WTC11 (cell line): ENCODE results near the gene ZNF177. TPM values are rescaled to one million over a fixed set of nuclear protein-coding genes. Genes with fewer than 3 reads are reported as not detected.

Experiments used
- ATAC-seq: fragments of 200-7000 bp; cut with Tn5 transposase; 2 replicates; pipeline ENCODE4 v1.10.0; 2021; ENCODE audit warnings: mild to moderate bottlenecking, moderate library complexity
- CTCF ChIA-PET: fragments of 300-600 bp; sonication (Branson Sonifier 250); formaldehyde crosslinking; loops from one replicate; lab custom pipeline; 2021; ENCODE audit warnings: antibody characterized with exemption; lab: Charles Lee
- POLR2A ChIA-PET: fragments of 350-600 bp; sonication (Branson Sonifier 250); formaldehyde crosslinking; loops from one replicate; lab custom pipeline; 2021; ENCODE audit warnings: antibody characterized with exemption; lab: Charles Lee
- DNase-seq: peaks from one replicate; pipeline ENCODE4 v3.0.0; 2021; ENCODE audit warnings: low spot score
- H3K27ac Mint-ChIP-seq: 2 replicates; pipeline ENCODE4 v1.8.0; 2021; ENCODE audit warnings: mixed read lengths
- H3K27me3 Mint-ChIP-seq: 2 replicates; pipeline ENCODE4 v1.8.0; 2021; ENCODE audit warnings: low read depth, mild to moderate bottlenecking, moderate library complexity, mixed read lengths
- H3K36me3 Mint-ChIP-seq: 2 replicates; pipeline ENCODE4 v1.8.0; 2021; ENCODE audit warnings: mixed read lengths
- H3K4me1 Mint-ChIP-seq: 2 replicates; pipeline ENCODE4 v1.8.0; 2022; ENCODE audit warnings: mixed read lengths
- H3K4me3 Mint-ChIP-seq: 2 replicates; pipeline ENCODE4 v1.8.0; 2021; ENCODE audit warnings: mild to moderate bottlenecking, moderate library complexity, mixed read lengths
- H3K9me3 Mint-ChIP-seq: 2 replicates; pipeline ENCODE4 v1.8.0; 2021; ENCODE audit warnings: mixed read lengths
- AR ChIP-seq: fragments of 250-450 bp; sonication (Bioruptor Pico); IDR thresholded peaks from 2 replicates; pipeline ENCODE4 v1.9.0; 2021; ENCODE audit warnings: mild to moderate bottlenecking
- CBFB ChIP-seq: sonication (generic); formaldehyde crosslinking; IDR thresholded peaks from 2 replicates; pipeline ENCODE4 v1.8.1; 2022; ENCODE audit warnings: mild to moderate bottlenecking, low read depth, missing genetic modification reagents
- ELF4 ChIP-seq: sonication (generic); formaldehyde crosslinking; IDR thresholded peaks from 2 replicates; pipeline ENCODE4 v1.8.1; 2022; ENCODE audit warnings: low read depth, mild to moderate bottlenecking, moderate library complexity, missing genetic modification reagents
- EMX1 ChIP-seq: fragments of 250-450 bp; sonication (Bioruptor Pico); IDR thresholded peaks from 2 replicates; pipeline ENCODE4 v1.8.0; 2021; ENCODE audit warnings: mild to moderate bottlenecking
- GABPB1 ChIP-seq: sonication (generic); formaldehyde crosslinking; IDR thresholded peaks from 2 replicates; pipeline ENCODE4 v1.8.1; 2023; ENCODE audit warnings: mild to moderate bottlenecking, missing genetic modification reagents
- GTF2I ChIP-seq: fragments of 250-450 bp; sonication (Bioruptor Pico); conservative IDR thresholded peaks from 2 replicates; pipeline ENCODE4 v1.4.0; 2021; ENCODE audit warnings: mild to moderate bottlenecking
- HMGXB4 ChIP-seq: sonication (generic); formaldehyde crosslinking; IDR thresholded peaks from 2 replicates; pipeline ENCODE4 v1.8.1; 2023; ENCODE audit warnings: mild to moderate bottlenecking, moderate library complexity, missing genetic modification reagents
- KAT7 ChIP-seq: sonication (generic); formaldehyde crosslinking; IDR thresholded peaks from 2 replicates; pipeline ENCODE4 v1.8.1; 2023; ENCODE audit warnings: missing genetic modification reagents, mild to moderate bottlenecking, borderline replicate concordance
- OVOL2 ChIP-seq: fragments of 250-450 bp; sonication (Bioruptor Pico); IDR thresholded peaks from 2 replicates; pipeline ENCODE4 v1.9.0; 2021; ENCODE audit warnings: mild to moderate bottlenecking, borderline replicate concordance
- PRRX2 ChIP-seq: fragments of 250-450 bp; sonication (Bioruptor Pico); IDR thresholded peaks from 2 replicates; pipeline ENCODE4 v1.8.0; 2021; ENCODE audit warnings: mild to moderate bottlenecking
- SOX15 ChIP-seq: fragments of 250-450 bp; sonication (Bioruptor Pico); IDR thresholded peaks from 2 replicates; pipeline ENCODE4 v1.9.0; 2021; ENCODE audit warnings: mild to moderate bottlenecking
- SP1 ChIP-seq: sonication (generic); formaldehyde crosslinking; conservative IDR thresholded peaks from 2 replicates; pipeline ENCODE4 v1.8.1; 2022; ENCODE audit warnings: missing genetic modification reagents
- ZBTB21 ChIP-seq: sonication (generic); formaldehyde crosslinking; IDR thresholded peaks from 2 replicates; pipeline ENCODE4 v1.8.1; 2023; ENCODE audit warnings: mild to moderate bottlenecking, missing genetic modification reagents, borderline replicate concordance
- ZNF138 ChIP-seq: sonication (generic); formaldehyde crosslinking; conservative IDR thresholded peaks from 2 replicates; pipeline ENCODE4 v1.8.1; 2022; ENCODE audit warnings: mild to moderate bottlenecking, moderate library complexity, missing genetic modification reagents
- ZNF416 ChIP-seq: fragments of 250-450 bp; sonication (Bioruptor Pico); IDR thresholded peaks from 2 replicates; pipeline ENCODE4 v1.9.0; 2021; ENCODE audit warnings: mild to moderate bottlenecking, inconsistent platforms
- ZNF425 ChIP-seq: fragments of 250-450 bp; sonication (Bioruptor Pico); conservative IDR thresholded peaks from 2 replicates; pipeline ENCODE4 v1.9.0; 2021; ENCODE audit warnings: mild to moderate bottlenecking
- total RNA-seq: library from RNA; stranded (reverse); gene quantifications from 3 replicates; pipeline ENCODE4 v1.2.3, GENCODE V29; 2021
- TF ChIP-seq, protein P1 (sequence below): sonication (generic); formaldehyde crosslinking; IDR thresholded peaks from 2 replicates; pipeline ENCODE4 v1.8.0; 2022; ENCODE audit warnings: missing genetic modification reagents
- TF ChIP-seq, protein P2 (sequence below): sonication (generic); formaldehyde crosslinking; IDR thresholded peaks from 2 replicates; pipeline ENCODE4 v1.8.1; 2023; ENCODE audit warnings: mild to moderate bottlenecking, missing genetic modification reagents

ZNF177 gene
- total RNA-seq, 1 experiment from 2014 or later = 4.0 TPM

GRCh38 chr19:9352505-9352904 lies 10.3 kb upstream of the ZNF177 start:
- peaks cover 40% of the 10 kb centered on the region for H3K9me3 Mint-ChIP-seq
- DNase-seq (no peak), ATAC-seq (no peak)
- H3K27ac Mint-ChIP-seq = no peak overlapping the region
- ChIA-PET POLR2A (no interaction called here), CTCF (no interaction called here)
- peaks cover 64% of the 10 kb centered on the region for H3K36me3 Mint-ChIP-seq
- H3K4me3 Mint-ChIP-seq = no peak overlapping the region
- H3K27me3 Mint-ChIP-seq = no peaks in the 10 kb centered on the region; the same call in none of the 2 replicates
- TF ChIP-seq PRRX2 (CRISPR knock-in tag) (no peak), CBFB (CRISPR knock-in tag) (no peak), EMX1 (no peak), ZNF425 (no peak), GABPB1 (no peak), HMGXB4 (CRISPR knock-in tag) (no peak), ZNF416 (no peak), GTF2I (CRISPR knock-in tag) (no peak), SOX15 (CRISPR knock-in tag) (no peak), ZNF138 (CRISPR knock-in tag) (no peak), ZBTB21 (CRISPR knock-in tag) (no peak), SP1 (CRISPR knock-in tag) (no peak), OVOL2 (CRISPR knock-in tag) (no peak), AR (CRISPR knock-in tag) (no peak), KAT7 (CRISPR knock-in tag) (no peak), ELF4 (CRISPR knock-in tag) (no peak)
- TF ChIP-seq, protein P1, sequence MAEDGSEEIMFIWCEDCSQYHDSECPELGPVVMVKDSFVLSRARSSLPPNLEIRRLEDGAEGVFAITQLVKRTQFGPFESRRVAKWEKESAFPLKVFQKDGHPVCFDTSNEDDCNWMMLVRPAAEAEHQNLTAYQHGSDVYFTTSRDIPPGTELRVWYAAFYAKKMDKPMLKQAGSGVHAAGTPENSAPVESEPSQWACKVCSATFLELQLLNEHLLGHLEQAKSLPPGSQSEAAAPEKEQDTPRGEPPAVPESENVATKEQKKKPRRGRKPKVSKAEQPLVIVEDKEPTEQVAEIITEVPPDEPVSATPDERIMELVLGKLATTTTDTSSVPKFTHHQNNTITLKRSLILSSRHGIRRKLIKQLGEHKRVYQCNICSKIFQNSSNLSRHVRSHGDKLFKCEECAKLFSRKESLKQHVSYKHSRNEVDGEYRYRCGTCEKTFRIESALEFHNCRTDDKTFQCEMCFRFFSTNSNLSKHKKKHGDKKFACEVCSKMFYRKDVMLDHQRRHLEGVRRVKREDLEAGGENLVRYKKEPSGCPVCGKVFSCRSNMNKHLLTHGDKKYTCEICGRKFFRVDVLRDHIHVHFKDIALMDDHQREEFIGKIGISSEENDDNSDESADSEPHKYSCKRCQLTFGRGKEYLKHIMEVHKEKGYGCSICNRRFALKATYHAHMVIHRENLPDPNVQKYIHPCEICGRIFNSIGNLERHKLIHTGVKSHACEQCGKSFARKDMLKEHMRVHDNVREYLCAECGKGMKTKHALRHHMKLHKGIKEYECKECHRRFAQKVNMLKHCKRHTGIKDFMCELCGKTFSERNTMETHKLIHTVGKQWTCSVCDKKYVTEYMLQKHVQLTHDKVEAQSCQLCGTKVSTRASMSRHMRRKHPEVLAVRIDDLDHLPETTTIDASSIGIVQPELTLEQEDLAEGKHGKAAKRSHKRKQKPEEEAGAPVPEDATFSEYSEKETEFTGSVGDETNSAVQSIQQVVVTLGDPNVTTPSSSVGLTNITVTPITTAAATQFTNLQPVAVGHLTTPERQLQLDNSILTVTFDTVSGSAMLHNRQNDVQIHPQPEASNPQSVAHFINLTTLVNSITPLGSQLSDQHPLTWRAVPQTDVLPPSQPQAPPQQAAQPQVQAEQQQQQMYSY = no peak
- TF ChIP-seq, protein P2, sequence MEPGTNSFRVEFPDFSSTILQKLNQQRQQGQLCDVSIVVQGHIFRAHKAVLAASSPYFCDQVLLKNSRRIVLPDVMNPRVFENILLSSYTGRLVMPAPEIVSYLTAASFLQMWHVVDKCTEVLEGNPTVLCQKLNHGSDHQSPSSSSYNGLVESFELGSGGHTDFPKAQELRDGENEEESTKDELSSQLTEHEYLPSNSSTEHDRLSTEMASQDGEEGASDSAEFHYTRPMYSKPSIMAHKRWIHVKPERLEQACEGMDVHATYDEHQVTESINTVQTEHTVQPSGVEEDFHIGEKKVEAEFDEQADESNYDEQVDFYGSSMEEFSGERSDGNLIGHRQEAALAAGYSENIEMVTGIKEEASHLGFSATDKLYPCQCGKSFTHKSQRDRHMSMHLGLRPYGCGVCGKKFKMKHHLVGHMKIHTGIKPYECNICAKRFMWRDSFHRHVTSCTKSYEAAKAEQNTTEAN = no peak
- TF ChIP-seq, all 79 proteins: peak for 0
- H3K4me1 Mint-ChIP-seq = no peaks in the 10 kb centered on the region
